ENCODE results near the gene TNPO2. TPM values are rescaled to one million over a fixed set of nuclear protein-coding genes. Genes with fewer than 3 reads are reported as not detected.

TNPO2 gene
- polyA plus RNA-seq, 1 experiment: 77.3 TPM

DNA sequence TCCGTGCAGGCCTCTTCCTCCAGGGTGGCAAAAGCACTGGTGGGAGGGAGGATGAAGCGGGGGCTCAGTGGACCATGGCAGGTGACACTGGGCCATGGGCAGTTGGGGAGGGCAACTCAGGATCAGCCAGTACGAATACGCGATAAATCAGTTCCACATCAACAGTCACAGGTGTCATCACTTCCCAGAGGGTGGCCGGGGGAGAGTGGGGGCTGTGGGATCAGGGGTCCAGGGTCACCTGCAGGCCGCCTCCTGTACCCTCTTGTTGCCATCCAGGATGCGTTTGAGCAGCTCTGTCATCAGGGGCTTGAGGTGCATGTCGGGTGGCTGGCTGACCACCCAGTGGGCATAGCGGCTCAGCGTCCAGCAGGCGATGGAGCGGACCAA is 17.4 kb downstream of the TNPO2 start:
- ChIA-PET POLR2A (no interaction called here), CTCF (interaction anchor here (0.7 to 1.2 kb wide), 2 partner anchors 7 to 54 kb away, joined by 3 read pairs; no protein-coding TSS in a partner anchor)
- TF ChIP-seq CTCF (IDR thresholded peaks at IDR 0.05; ENCODE audit: insufficient read depth, low read depth, low read length): no peak
- Histone ChIP-seq H3K36me3 (ENCODE audit: control insufficient read depth, insufficient read depth, low read length) (peaks cover 49% of the 10 kb centered on the region), H3K4me3 (ENCODE audit: low read depth, low read length) (no peak overlapping the region), H3K27me3 (ENCODE audit: control insufficient read depth, insufficient read depth, low read length) (no peaks in the 10 kb centered on the region)
- no peak for DNase-seq (ENCODE audit: low read depth)

DNA sequence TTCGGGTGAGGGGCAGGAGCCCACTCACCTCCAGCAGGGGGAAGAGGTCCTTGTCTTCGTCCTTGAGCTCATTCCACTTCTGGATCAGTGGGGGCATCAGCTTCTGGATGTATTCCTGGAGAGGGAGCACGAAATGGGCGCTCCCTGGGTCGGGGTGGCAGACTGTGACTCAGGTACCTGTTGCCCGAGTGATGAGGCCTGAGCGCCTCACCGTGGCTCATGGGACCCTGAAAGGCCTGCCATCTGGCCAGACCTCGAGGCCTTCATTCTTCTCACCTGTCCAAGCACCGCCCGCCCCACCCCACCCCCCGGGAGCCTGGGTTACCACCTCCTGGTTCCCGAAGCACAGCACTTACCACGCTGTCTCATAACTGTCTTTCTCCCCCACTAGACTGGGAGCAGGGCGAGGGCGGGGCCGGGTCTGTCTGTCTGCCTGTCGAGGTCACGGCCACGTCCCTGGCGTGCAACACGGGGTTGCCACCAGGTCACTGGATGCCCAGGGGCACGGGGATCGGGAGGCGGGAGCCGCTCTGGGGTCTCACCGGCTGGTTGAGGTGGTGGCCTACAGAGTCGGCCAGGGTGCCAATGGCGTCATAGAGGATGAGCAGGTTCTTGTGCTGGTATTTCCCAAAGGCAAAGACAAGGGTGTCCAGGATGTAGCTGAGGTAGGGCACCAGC is 17.9 kb downstream of the TNPO2 start:
- CTCF ChIA-PET: interaction anchor here (1.2 kb wide), 1 partner anchor 55 kb away, joined by 3 read pairs; no protein-coding TSS in a partner anchor

GRCh38 chr19:12705169-12705568 is 18.6 kb downstream of the TNPO2 start:
- ChIA-PET POLR2A (no interaction called here), CTCF (interaction anchor here (1.2 kb wide), 1 partner anchor 55 kb away, joined by 3 read pairs; no protein-coding TSS in a partner anchor)
- TF ChIP-seq CTCF (IDR thresholded peaks at IDR 0.05; ENCODE audit: insufficient read depth, low read depth, low read length): no peak

More for the DNA sequence above, 17.9 kb downstream of the TNPO2 start:
- no peak for TF ChIP-seq CTCF (IDR thresholded peaks at IDR 0.05; ENCODE audit: insufficient read depth, low read depth, low read length)
- Histone ChIP-seq H3K27me3 (ENCODE audit: control insufficient read depth, insufficient read depth, low read length) (no peaks in the 10 kb centered on the region), H3K36me3 (ENCODE audit: control insufficient read depth, insufficient read depth, low read length) (peaks cover 51% of the 10 kb centered on the region), H3K4me3 (ENCODE audit: low read depth, low read length) (no peak overlapping the region)
- POLR2A ChIA-PET: no interaction called here
- DNase-seq (ENCODE audit: low read depth): no peak

GRCh38 chr19:12703046-12703445 is 20.7 kb downstream of the TNPO2 start:
- CTCF ChIA-PET: no interaction called here
- POLR2A ChIA-PET: no interaction called here
- no peak for DNase-seq (ENCODE audit: low read depth)
- TF ChIP-seq CTCF (IDR thresholded peaks at IDR 0.05; ENCODE audit: insufficient read depth, low read depth, low read length): no peak
- Histone ChIP-seq H3K4me3 (ENCODE audit: low read depth, low read length) (no peak overlapping the region), H3K36me3 (ENCODE audit: control insufficient read depth, insufficient read depth, low read length) (peaks cover 52% of the 10 kb centered on the region), H3K27me3 (ENCODE audit: control insufficient read depth, insufficient read depth, low read length) (no peaks in the 10 kb centered on the region)

More at GRCh38 chr19:12705169-12705568, 18.6 kb downstream of the TNPO2 start:
- no peak for DNase-seq (ENCODE audit: low read depth)
- H3K27me3 ChIP-seq (ENCODE audit: control insufficient read depth, insufficient read depth, low read length): no peaks in the 10 kb centered on the region
- no peak overlapping the region for H3K4me3 ChIP-seq (ENCODE audit: low read depth, low read length)
- H3K36me3 ChIP-seq (ENCODE audit: control insufficient read depth, insufficient read depth, low read length): peaks cover 50% of the 10 kb centered on the region

GRCh38 chr19:12701596-12702282 is 22.0 kb downstream of the TNPO2 start:
- Histone ChIP-seq H3K27me3 (ENCODE audit: control insufficient read depth, insufficient read depth, low read length) (no peaks in the 10 kb centered on the region), H3K36me3 (ENCODE audit: control insufficient read depth, insufficient read depth, low read length) (peaks cover 53% of the 10 kb centered on the region), H3K4me3 (ENCODE audit: low read depth, low read length) (no peak overlapping the region)
- DNase-seq (ENCODE audit: low read depth): no peak
- CTCF ChIA-PET: no interaction called here
- POLR2A ChIA-PET: no interaction called here
- TF ChIP-seq CTCF (IDR thresholded peaks at IDR 0.05; ENCODE audit: insufficient read depth, low read depth, low read length): no peak
